PC-3 (cell line): ENCODE measurements around the gene PDX1. TPM values are rescaled to one million over a fixed set of nuclear protein-coding genes. Genes with fewer than 3 reads are reported as not detected.

Experiments
- ATAC-seq: fragments of 200-7000 bp; cut with Tn5 transposase; 2 replicates; pipeline ENCODE4 v1.9.1; 2020; ENCODE audit warnings: mild to moderate bottlenecking, moderate library complexity
- BruUV-seq: library from RNA; stranded (reverse); fragments of 400-500 nt; replicated peaks from 2 replicates; lab custom pipeline; 2021; lab: Mats Ljungman, UMichigan
- CTCF ChIA-PET: fragments of 300-600 bp; sonication (Branson Sonifier 250); formaldehyde crosslinking; loops from one replicate; lab custom pipeline; 2022; ENCODE audit warnings: antibody characterized with exemption; lab: Charles Lee
- POLR2A ChIA-PET: fragments of 300-600 bp; sonication (Branson Sonifier 250); formaldehyde crosslinking; loops from one replicate; lab custom pipeline; 2022; ENCODE audit warnings: antibody characterized with exemption; ENCODE audit not compliant: unreplicated experiment; lab: Charles Lee
- DNase-seq: peaks from one replicate; pipeline ENCODE4 v3.0.0-alpha.2; 2015
- H2AFZ ChIP-seq: fragments of 300-600 bp; sonication (generic); 2 replicates; pipeline ENCODE4 v1.6.0; 2016; ENCODE audit warnings: antibody characterized with exemption, low read length
- H3F3A ChIP-seq: fragments of 300-600 bp; sonication (generic); one replicate; pipeline ENCODE4 v1.6.0; 2017; ENCODE audit warnings: antibody characterized with exemption, low read length, control low read depth, mild to moderate bottlenecking; ENCODE audit not compliant: unreplicated experiment
- H3K27ac ChIP-seq: fragments of 300-600 bp; sonication (generic); 2 replicates; pipeline ENCODE4 v1.5.1; 2016; ENCODE audit warnings: mild to moderate bottlenecking, low read length
- H3K27me3 ChIP-seq: fragments of 300-600 bp; sonication (generic); 2 replicates; pipeline ENCODE4 v1.6.1; 2016; ENCODE audit warnings: low read length, mixed read lengths
- H3K36me3 ChIP-seq: fragments of 300-600 bp; sonication (generic); 2 replicates; pipeline ENCODE4 v1.6.1; 2016; ENCODE audit warnings: low read depth, mixed run types, low read length, mixed read lengths
- H3K4me1 ChIP-seq: fragments of 300-600 bp; sonication (generic); 2 replicates; pipeline ENCODE4 v1.5.1; 2016; ENCODE audit warnings: low read length; ENCODE audit not compliant: insufficient read depth
- H3K4me2 ChIP-seq: fragments of 300-600 bp; sonication (generic); 2 replicates; pipeline ENCODE4 v1.6.0; 2016; ENCODE audit warnings: low read length
- H3K4me3 ChIP-seq: fragments of 300-600 bp; sonication (generic); 2 replicates; pipeline ENCODE4 v1.5.1; 2016; ENCODE audit warnings: mild to moderate bottlenecking, low read length, mixed read lengths
- H3K79me2 ChIP-seq: fragments of 300-600 bp; sonication (generic); 2 replicates; pipeline ENCODE4 v1.6.1; 2017; ENCODE audit warnings: low read length, mixed read lengths
- H3K9ac ChIP-seq: fragments of 300-600 bp; sonication (generic); 2 replicates; pipeline ENCODE4 v1.6.0; 2016; ENCODE audit warnings: mild to moderate bottlenecking, low read length
- H3K9me2 ChIP-seq: fragments of 300-600 bp; sonication (generic); replicated peaks from 2 replicates; pipeline ENCODE4 v1.6.1; 2016; ENCODE audit warnings: mixed run types, low read length, mixed read lengths
- H3K9me3 ChIP-seq: fragments of 300-600 bp; sonication (generic); 2 replicates; pipeline ENCODE4 v1.6.1; 2016; ENCODE audit warnings: low read length, mixed read lengths
- H4K20me1 ChIP-seq: fragments of 300-600 bp; sonication (generic); 2 replicates; pipeline ENCODE4 v1.6.1; 2016; ENCODE audit warnings: low read length, mixed read lengths
- EZH2 ChIP-seq: fragments of 300-600 bp; sonication (generic); IDR thresholded peaks from one replicate; pipeline ENCODE4 v1.6.1; 2017; ENCODE audit warnings: antibody characterized with exemption, mild to moderate bottlenecking, low read length; ENCODE audit not compliant: unreplicated experiment
- EZH2phosphoT487 ChIP-seq: fragments of 300-600 bp; sonication (generic); IDR thresholded peaks from 2 replicates; pipeline ENCODE4 v1.6.1; 2018; ENCODE audit warnings: mild to moderate bottlenecking, antibody characterized with exemption, low read length, borderline replicate concordance
- intact Hi-C: fragments of 100-400 bp; cut with micrococcal nuclease; formaldehyde crosslinking; loops from 2 replicates; pipeline ENCODE4 v1.9.0; 2023
- total RNA-seq: library from RNA; depleted of rRNA; stranded (reverse); fragments of >200 nt; gene quantifications from 2 replicates; pipeline ENCODE4 v1.2.3, GENCODE V29; 2014
- TF ChIP-seq, protein P1 (sequence below): fragments of 300-600 bp; sonication (generic); conservative IDR thresholded peaks from 2 replicates; pipeline ENCODE4 v1.5.1; 2017; ENCODE audit warnings: antibody characterized with exemption, low read depth, mild to moderate bottlenecking, low read length

Gene PDX1
- total RNA-seq, 1 experiment from 2014 or later: not detected

DNA sequence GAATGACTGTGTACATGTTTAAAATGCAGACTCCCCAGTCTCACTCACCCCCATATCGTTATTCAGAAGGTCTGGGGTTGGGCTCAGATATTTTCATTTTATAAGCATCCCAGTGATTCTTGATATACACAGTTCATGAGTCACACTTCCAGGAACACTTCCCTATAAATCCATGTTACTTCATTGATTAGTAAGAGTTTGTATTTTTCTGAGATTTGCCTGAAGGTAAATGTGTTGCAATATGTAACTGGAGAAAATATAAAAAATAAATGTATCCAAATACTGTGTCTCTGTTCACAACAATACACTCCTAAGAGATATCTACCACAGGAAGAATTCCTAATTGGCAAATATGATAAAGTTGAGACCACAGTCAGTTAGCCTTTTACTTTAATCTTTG is 6.6 kb upstream of the PDX1 start:
- TF ChIP-seq EZH2phosphoT487: no peak
- no peak for TF ChIP-seq EZH2
- TF ChIP-seq, protein P1, sequence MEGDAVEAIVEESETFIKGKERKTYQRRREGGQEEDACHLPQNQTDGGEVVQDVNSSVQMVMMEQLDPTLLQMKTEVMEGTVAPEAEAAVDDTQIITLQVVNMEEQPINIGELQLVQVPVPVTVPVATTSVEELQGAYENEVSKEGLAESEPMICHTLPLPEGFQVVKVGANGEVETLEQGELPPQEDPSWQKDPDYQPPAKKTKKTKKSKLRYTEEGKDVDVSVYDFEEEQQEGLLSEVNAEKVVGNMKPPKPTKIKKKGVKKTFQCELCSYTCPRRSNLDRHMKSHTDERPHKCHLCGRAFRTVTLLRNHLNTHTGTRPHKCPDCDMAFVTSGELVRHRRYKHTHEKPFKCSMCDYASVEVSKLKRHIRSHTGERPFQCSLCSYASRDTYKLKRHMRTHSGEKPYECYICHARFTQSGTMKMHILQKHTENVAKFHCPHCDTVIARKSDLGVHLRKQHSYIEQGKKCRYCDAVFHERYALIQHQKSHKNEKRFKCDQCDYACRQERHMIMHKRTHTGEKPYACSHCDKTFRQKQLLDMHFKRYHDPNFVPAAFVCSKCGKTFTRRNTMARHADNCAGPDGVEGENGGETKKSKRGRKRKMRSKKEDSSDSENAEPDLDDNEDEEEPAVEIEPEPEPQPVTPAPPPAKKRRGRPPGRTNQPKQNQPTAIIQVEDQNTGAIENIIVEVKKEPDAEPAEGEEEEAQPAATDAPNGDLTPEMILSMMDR: no peak
- Histone ChIP-seq H3K9me2 (no peaks in the 10 kb centered on the region), H3K79me2 (no peaks in the 10 kb centered on the region), H3K27me3 (peaks cover 22% of the 10 kb centered on the region; the same call in 1 of the 2 replicates), H4K20me1 (no peaks in the 10 kb centered on the region), H3K36me3 (no peaks in the 10 kb centered on the region), H3K4me2 (peak overlapping the region; percentile 8; the same call in 1 of the 2 replicates), H3K9me3 (no peaks in the 10 kb centered on the region), H3K9ac (no peak overlapping the region), H3K4me3 (no peak overlapping the region), H3K4me1 (peaks cover 22% of the 10 kb centered on the region), H2AFZ (no peak overlapping the region), H3F3A (no peaks in the 10 kb centered on the region), H3K27ac (no peak overlapping the region)
- CTCF ChIA-PET: interaction anchor here (0.7 kb wide), 1 partner anchor 966 kb away, joined by 5 read pairs; no protein-coding TSS in a partner anchor
- POLR2A ChIA-PET: no interaction called here
- intact Hi-C loops: no loop called here
- no TSS peak for BruUV-seq
- ATAC-seq (no peak), DNase-seq (peak; percentile 69)

DNA sequence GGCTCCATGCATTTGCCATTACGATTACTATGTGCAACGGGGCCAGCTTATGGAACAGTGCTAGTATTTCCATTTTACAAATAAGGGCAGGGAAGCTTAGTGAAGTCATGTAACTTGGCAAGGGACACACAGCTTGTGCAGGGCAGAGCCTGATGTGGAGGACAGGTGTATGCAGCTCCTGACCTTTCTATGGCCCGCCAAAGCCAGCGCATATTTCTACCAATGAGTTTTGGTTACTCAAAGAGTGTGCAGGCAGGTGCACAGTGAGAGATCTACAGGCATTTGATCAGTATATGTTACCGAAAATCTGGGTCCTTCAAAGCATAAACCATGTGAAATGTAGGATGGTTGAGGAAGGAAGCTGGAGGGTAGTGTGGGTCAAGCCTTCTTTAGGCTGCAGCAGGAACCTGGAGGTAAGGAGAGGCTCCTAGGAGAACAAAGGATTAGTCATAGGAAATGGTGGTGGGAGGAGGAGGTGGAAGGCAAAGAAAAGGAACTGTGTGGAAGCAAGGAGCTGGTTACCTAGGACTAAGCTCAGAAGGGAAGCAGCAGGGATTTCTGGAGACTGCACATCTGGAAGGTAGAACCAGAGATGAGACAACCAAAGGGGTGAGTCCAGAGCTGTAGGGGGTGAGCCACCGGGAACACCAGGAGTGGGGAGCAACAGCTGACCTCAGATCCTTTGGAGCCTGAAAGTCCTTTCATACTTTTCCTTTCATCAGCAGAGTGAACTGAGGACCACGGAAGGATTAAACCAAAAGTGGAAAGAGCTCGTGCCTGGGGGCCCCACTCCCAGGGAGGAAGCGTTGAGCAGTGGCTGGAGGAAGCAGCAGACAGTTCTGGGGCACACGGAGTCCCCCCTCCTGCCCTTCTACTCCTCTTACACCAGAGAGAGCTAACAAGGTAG is 4.2 kb upstream of the PDX1 start:
- Histone ChIP-seq H3F3A (no peaks in the 10 kb centered on the region), H3K4me2 (peak overlapping the region; percentile 18), H4K20me1 (no peaks in the 10 kb centered on the region), H3K79me2 (no peaks in the 10 kb centered on the region), H3K9me2 (no peaks in the 10 kb centered on the region), H3K9me3 (no peaks in the 10 kb centered on the region), H3K36me3 (no peaks in the 10 kb centered on the region), H2AFZ (0 out of 2 replicates have a peak overlapping the region, but pooled peaks have one; percentile 39), H3K27ac (no peak overlapping the region), H3K4me1 (peaks cover 22% of the 10 kb centered on the region), H3K27me3 (peaks cover under 1% of the 10 kb centered on the region; the same call in 1 of the 2 replicates), H3K4me3 (no peak overlapping the region), H3K9ac (no peak overlapping the region)
- no peak for TF ChIP-seq EZH2phosphoT487
- CTCF ChIA-PET: no interaction called here
- ATAC-seq (peak; percentile 71), DNase-seq (peak; percentile 54)
- BruUV-seq: no TSS peak
- intact Hi-C loops: no loop called here
- POLR2A ChIA-PET: no interaction called here

DNA sequence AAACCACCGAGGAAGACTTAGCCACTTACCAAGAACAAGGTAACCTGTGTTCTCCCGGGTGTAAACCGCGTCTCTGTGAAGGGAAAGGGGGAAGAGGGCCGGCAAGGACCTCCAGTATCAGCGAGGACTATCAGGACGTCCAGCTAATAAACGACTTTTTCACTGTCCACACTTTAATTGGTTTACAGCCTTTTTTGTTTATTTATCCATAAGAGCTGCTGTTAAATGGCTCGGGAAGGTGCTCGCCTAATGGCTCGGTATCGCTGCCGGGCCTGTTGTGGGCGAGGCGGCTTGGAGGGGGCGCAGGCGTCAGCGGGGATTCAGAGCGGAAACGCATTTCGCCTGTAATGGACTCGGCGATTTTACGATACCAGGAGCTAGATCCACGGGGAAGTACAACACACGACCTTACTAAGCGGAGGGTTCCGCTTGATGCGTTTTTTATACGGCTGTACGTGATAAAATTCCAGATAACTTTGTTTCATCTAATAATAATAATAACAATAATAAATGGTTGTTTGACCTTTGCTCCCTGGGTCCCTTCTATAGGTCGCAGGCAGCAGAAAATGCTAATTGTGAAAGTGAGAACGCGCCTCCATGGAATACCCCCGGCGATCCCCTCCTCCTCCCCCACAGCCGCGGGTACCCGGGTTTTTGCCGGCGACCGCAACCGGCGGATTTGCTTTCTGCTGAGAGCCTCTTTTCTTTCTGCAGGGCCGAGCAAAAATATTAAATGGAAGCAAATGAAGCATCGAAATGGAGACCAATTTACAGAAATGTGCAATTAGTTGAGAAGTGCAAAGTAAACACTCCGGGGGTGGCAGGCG is 2.5 kb upstream of the PDX1 start:
- H3K79me2 ChIP-seq: no peaks in the 10 kb centered on the region
- H3K4me2 ChIP-seq: no peak overlapping the region
- POLR2A ChIA-PET: no interaction called here
- H3K9me2 ChIP-seq: no peaks in the 10 kb centered on the region
- H3K9me3 ChIP-seq: no peaks in the 10 kb centered on the region
- no peak overlapping the region for H3K27ac ChIP-seq
- ATAC-seq (no peak), DNase-seq (no peak)
- H3F3A ChIP-seq: no peaks in the 10 kb centered on the region
- H3K4me1 ChIP-seq: peaks cover 22% of the 10 kb centered on the region
- H3K9ac ChIP-seq: no peak overlapping the region
- no peaks in the 10 kb centered on the region for H3K36me3 ChIP-seq
- TF ChIP-seq, protein P1: no peak
- TF ChIP-seq EZH2phosphoT487 (no peak), EZH2 (no peak)
- intact Hi-C loops: no loop called here
- BruUV-seq: no TSS peak
- CTCF ChIA-PET: no interaction called here
- no peaks in the 10 kb centered on the region for H4K20me1 ChIP-seq
- no peak overlapping the region for H3K4me3 ChIP-seq
- no peaks in the 10 kb centered on the region for H3K27me3 ChIP-seq
- no peak overlapping the region for H2AFZ ChIP-seq
